COR-L47 (cell line): ENCODE results near the gene ATP23.

Source experiments
- DNase-seq: peaks from one replicate; lab custom pipeline; 2025; lab: John Stamatoyannopoulos, UW

Gene ATP23

GRCh38 chr12:57908511-57908910 lies 32.9 kb upstream of the ATP23 start:
- DNase-seq: no peak

DNA sequence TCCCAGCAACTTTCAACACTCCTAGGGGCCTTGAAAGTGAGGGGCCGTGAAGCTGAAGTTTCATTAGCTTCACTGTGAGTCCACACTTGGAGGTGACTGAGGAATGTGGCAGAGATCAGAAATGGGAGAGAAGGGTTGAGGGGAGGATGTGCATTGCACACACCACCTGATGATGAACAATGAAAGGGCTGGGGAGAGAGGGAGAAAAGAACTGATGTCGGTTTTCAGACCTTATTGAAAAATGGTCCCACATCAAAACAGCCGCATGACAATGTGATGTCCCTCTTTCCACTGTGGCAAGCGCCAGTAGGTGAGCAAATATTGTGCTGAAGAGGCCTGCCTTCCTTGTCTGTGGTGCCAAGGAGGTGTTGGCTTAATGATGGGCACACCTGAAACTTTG lies 32.3 kb upstream of the ATP23 start:
- no peak for DNase-seq

DNA sequence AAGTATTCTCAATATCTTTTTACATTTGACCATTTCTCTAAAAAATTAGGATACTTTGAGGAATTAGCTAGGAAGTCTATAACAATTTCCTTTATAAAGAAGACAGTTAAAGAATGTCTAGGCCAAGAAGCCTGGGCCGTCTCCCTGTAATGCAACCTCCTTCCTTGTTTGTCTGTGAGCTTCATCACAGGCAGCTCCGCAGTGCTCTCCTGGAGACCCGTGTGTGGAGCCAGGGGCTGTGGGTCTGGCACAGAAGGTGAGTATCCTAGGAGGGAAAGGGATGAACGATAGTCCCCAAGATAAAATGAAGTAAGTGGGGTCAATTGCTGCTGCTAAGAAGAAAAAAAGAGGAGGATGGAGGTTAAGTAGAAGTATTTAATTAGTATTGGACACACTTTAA lies 31.8 kb upstream of the ATP23 start:
- DNase-seq: no peak

DNA sequence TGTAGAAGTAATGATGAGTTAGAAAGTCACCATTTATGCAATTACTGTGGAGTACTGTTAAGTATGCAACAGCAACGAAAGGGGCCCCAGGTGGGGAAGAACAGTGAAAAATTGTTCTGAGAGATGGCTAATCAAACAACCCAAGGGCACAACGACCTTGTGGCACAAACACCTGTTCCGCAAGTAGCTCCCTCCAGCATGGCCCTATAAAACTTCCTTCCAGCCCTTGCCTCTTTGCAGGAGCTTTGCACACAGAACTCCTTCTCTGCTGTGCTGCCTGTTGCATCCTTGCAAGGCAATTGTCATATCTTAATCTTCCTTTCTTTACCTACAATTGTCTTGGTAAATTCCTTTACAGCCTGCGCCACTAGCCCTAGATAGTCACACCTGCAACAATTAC lies 23.2 kb upstream of the ATP23 start:
- DNase-seq: no peak

- DNase-seq: no peak
These were observed 14.3 kb upstream of the ATP23 start for GRCh38 chr12:57927086-57927485.

GRCh38 chr12:57929092-57929830 lies 12.1 kb upstream of the ATP23 start:
- DNase-seq: no peak

- DNase-seq: no peak
These were observed 6.5 kb upstream of the ATP23 start for GRCh38 chr12:57934819-57935218.

GRCh38 chr12:57935331-57935730 lies 6.0 kb upstream of the ATP23 start:
- no peak for DNase-seq

DNA sequence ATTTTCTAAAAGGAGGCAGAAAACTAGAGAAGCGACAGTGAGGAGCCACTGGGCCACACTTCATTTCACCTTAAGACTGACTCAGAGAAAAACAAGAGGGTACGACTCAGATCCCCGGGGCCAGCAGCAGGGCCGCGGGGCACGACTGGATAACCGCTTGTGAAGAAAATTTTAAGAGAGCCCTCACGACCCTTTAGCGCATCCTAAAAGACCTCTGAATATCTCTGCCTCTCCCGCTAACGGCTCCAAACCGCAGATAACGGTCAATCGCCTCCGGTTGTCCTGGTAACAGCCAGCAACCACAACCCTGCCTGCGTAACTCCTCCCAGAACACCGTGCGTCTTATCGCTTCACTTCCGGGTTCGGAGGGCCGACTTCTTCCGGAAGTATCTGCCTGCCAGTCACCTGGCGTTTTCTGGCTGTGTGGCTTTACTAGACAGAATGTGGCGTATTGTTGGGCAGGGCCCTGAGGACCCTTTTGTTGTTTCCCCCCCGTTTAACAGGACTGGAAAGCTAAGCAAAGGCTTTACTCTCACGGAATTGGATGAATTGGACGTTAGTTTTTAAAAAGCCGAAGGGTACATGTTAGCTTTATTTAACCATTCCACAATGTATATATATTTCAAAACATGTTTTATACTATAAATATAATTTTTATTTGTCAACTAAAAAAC lies 5.4 kb upstream of the ATP23 start:
- DNase-seq: peak; percentile 93

GRCh38 chr12:57936513-57936883 lies 4.9 kb upstream of the ATP23 start:
- DNase-seq: no peak

DNA sequence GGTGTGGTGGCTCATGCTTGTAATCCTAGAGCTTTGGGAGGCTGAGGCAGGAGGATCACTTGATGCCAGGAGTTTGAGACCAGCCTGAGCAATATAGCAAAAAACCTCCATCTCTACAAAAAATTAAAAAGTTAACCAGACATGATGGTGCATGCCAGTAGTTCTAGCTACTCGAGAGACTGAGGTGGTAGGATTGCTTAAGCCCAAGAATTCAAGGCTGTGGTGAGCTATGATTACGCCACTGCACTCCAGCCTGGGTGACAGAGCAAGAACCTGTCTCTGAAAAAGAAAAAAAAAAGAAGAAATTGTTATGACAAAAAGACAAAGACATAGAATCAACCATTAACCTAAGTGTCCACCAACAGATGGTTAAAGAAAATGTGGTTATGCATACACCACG lies 2.1 kb upstream of the ATP23 start:
- no peak for DNase-seq

- DNase-seq: no peak
These were observed 1.1 kb upstream of the ATP23 start for GRCh38 chr12:57940052-57940914.

- DNase-seq: no peak
These were observed 527 bp upstream of the ATP23 start for GRCh38 chr12:57940915-57941164.

GRCh38 chr12:57943438-57944080 lies 2.2 kb downstream of the ATP23 start:
- DNase-seq: no peak

DNA sequence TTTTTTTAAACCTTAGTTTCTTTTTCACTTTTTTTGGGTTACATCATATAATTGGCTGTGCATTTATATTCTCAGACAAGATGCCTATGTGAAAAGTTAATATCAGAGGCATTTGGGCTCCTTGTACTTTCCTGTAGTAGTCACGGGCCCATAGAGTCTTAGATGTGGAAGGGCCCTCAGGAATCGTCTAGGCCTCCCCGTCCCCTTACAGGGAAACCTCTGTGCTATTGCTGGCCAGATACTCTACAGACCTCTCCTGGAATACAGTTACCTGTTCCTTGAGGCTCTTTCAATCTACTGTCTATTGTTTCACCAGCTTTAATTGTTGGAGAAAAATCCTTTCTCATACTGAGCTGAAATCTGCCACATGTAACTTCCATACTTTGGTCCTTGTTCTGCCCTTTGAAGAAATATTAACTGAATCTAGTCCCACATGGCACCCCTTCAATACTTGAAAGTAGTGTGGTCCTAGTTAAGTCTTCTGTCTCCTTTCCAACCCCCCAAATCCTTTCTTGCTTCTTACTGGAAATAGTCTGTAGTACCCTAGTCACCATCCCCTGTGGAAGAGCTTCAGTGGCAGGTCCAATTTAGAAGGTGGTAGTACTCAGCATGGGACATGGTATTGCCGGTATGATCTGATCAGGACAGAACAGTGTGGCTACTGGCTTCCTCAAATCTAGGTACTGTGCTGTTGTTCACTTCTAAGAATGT lies 3.1 kb downstream of the ATP23 start:
- DNase-seq: no peak

- no peak for DNase-seq
These were observed 11.4 kb downstream of the ATP23 start for GRCh38 chr12:57952766-57953165.

- no peak for DNase-seq
These were observed 13.4 kb downstream of the ATP23 start for GRCh38 chr12:57954768-57955167.

GRCh38 chr12:57958061-57958657 lies 16.8 kb downstream of the ATP23 start:
- no peak for DNase-seq

DNA sequence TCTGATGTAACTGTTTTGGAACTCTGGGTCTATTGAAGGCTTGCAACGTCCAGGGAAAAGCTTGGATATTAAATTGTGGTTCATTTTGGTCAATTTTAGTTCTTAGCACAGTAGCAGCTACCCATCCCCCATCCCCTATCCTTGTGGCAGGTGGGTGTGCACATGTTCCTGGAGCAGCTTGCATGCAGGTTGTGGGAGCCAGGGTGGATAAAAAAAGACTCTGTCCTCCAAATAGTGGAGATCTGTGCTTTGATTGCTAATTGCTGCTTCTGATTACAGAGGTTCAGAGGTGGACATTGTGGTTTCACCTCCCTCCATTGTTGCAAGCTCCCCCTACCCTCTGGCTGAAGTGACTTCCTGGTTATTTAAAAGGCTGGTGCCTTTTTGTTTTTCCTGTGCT lies 23.1 kb downstream of the ATP23 start:
- DNase-seq: no peak

DNA sequence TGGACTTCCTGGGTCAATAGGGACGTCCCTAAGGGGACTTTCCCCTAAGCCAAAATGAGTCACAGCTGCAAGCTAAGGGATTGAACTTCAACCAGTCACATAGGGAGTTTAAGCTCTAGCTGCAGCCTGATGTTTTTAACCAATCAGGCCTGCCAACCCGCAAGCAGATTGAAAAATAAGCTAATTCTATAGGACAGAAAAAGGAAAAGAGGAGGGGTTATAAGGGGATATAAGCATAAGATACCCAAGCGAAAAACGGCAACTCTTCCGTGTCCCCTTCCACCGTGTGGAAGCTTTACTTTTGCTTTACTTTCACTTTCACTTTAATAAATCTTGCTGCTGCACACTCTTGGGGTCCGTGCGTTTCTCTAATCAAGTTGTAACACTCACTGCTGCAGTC lies 24.4 kb downstream of the ATP23 start:
- no peak for DNase-seq

- no peak for DNase-seq
These were observed 25.2 kb downstream of the ATP23 start for GRCh38 chr12:57966536-57966935.
